VCaP (cell line): Measurements from ENCODE around the gene GSTCD.
"Not testable (repeated sequence)": the region's sequence is repeated elsewhere in the genome, so short reads cannot be mapped to it uniquely, and the experiment has no call there.

Source experiments
- H3K27ac ChIP-seq: fragments of 450-650 bp; 2 replicates; pipeline ENCODE4 v1.5.1; 2017
- TF ChIP-seq, protein P1 (sequence below): fragments of 450-650 bp; conservative IDR thresholded peaks from 2 replicates; pipeline ENCODE4 v1.5.1; 2017; ENCODE audit warnings: mild to moderate bottlenecking, moderate library complexity

The GSTCD gene

DNA sequence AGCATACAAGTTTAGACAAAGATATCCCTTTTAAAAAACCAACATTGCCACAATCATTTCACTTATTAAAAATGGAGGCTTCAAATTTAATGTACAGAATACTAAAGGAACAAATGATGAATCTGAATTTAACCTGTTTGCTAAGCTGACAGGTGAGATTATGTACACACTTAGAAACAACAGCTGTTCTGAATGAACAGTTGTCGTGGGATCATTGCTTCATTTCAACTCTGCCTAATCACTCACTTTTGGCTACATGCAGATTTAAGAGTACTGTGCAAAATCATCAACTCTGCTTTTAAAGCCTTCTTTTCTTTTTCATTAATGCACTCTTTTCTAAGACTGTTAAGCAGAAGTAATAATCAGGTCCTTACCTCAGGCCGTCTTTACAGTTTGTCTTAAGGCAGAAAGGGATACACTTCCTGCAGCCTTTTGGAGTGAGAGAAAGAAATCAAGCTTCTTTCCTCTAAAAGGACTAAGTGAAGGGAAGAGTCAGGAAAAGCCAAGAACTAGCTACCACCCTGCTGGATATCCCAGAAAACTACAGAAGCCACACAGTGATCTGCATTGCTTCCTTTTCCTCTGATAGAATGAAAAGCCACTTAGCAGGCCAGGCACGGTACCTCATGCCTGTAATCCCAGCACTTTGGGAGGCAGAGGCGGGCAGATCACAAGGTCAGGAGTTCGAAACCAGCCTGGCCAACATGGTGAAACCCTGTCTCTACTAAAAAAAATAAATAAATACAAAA lies 132.0 kb downstream of the GSTCD start:
- TF ChIP-seq, protein P1, sequence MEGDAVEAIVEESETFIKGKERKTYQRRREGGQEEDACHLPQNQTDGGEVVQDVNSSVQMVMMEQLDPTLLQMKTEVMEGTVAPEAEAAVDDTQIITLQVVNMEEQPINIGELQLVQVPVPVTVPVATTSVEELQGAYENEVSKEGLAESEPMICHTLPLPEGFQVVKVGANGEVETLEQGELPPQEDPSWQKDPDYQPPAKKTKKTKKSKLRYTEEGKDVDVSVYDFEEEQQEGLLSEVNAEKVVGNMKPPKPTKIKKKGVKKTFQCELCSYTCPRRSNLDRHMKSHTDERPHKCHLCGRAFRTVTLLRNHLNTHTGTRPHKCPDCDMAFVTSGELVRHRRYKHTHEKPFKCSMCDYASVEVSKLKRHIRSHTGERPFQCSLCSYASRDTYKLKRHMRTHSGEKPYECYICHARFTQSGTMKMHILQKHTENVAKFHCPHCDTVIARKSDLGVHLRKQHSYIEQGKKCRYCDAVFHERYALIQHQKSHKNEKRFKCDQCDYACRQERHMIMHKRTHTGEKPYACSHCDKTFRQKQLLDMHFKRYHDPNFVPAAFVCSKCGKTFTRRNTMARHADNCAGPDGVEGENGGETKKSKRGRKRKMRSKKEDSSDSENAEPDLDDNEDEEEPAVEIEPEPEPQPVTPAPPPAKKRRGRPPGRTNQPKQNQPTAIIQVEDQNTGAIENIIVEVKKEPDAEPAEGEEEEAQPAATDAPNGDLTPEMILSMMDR = no peak
- H3K27ac ChIP-seq = no peak overlapping the region

DNA sequence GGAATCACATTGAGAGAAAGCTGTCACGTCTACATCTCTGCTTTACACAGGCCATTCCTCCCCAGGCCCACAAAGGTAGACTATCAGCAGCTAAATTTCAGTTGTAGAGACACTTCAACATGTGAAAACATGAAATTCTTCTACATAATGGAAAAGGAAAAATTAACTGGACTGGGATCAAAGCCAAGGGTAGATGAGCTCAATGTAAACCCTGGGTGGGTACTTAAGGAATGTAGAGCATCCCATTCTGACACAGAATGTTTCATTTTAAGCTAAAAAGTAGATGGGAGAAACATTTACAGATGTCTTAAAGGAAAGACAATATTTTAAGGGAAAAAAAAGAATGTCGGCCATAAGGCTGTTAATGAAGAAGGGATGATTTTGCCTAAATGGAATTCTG lies 135.4 kb downstream of the GSTCD start:
- TF ChIP-seq, protein P1 = no peak
- H3K27ac ChIP-seq = peak overlapping the region; percentile 52

DNA sequence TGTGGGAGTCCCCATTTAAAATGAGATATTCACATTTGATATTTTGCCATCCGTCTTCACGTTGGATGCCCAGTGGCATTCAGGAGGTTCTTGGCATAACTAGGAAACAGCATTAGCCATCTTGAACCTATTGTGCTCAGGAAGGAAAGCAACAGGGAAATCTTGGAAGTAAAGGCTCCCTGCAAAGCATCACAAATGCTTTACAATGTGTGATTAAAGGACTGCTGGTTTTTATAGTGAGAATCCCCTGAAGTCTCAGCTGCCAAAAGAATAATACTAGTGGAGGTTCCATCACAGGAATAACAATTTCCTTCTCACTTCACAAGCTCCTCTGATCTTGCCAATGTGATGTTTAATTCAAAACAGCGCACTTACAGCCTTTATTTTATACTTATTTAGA lies 137.0 kb downstream of the GSTCD start:
- peak overlapping the region; percentile 52 for H3K27ac ChIP-seq
- TF ChIP-seq, protein P1 = no peak

DNA sequence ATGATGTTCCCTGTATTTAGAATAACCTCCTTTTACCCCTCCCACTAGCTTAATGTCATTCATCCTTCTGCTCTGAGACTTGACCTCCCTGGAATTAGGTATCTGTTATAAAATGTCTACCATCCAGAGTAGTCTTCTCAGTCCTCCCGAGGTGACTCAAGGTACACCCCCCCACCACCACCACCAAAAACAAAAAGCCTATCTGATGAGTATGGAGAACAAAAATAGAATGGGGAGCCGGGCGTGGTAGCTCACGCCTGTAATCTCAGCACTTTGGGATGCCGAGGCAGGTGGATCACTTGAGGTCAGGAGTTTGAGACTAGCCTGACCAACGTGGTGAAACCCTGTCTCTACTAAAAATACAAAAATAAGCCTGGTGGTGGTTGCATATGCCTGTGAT lies 139.8 kb downstream of the GSTCD start:
- H3K27ac ChIP-seq = not testable (repeated sequence)

DNA sequence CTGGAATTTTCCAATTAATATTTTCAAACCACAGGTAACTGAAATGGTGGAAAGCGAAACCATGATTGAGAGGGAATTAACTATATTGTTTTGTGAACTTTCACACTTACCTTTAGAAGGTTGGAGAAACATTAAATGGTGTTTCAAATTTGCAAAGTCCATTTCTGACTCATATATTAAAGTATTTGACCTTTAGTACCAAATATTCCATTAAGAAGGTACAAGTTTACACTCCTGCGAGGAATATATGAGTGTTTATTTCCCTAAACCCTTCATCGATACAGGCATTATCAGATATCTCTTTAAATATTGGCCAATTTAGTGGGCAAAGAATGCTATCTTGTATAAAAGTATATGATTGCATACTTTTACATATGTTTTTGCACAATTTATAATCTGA lies 142.6 kb downstream of the GSTCD start:
- TF ChIP-seq, protein P1 = no peak
- H3K27ac ChIP-seq = no peak overlapping the region

DNA sequence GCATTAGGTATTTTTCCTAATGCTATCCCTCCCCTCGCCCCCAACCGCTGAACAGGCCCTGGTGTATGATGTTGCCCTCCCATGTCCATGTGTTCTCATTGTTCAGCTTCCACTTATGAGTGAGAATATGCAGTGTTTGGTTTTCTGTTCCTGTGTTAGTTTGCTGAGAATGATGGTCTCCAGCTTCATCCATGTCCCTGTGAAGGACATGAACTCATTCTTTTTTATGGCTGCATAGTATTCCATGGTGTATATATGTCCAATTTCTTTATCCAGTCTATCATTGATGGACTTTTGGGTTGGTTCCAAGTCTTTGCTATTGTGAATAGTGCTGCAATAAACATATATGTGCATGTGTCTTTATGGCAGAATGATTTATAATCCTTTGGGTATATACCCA lies 143.6 kb downstream of the GSTCD start:
- not testable (repeated sequence) for H3K27ac ChIP-seq

DNA sequence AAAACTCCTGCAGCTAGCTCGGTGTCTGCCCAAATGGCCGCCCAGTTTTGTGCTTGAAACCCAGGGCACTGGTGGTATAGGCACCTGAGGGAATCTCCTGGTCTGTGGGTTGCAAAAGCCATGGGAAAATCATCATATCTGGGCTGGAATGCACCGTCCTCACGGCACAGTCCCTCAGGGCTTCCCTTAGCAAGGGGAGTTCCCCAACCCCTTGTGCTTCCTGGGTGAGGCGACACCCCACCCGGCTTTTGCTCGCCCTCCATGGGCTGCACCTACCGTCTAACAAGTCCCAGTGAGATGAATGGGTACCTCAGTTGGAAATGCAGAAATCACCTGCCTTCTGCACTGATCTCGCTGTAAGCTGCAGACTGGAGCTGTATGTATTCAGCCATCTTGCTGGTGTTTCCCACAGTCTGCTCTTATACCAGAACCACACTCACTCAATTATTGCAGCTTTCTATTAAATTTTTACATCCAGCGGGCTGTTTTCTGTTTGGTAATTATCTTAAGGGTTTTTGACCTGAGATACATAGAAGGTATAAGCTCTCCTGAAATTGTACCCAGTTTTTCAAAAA lies 150.0 kb downstream of the GSTCD start:
- H3K27ac ChIP-seq = no peak overlapping the region
- TF ChIP-seq, protein P1 = no peak

DNA sequence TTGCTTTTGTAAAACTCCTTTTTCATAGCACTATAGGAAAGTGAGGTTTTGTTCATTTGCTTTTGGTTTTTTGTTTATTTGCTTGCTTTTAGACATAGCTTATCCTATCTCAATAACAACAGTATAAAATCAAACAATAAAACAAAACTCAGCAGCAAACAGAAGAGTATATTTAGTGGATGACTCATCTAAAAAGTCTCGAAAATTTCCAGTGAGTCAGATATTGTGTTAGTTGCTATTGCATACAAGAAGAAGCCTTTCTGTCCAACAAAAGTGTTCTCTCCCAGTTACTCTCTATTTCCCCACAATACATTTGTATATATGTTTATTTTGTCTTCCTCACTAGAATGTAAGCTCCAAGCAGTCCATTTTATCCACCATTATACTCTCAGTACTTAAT lies 150.6 kb downstream of the GSTCD start:
- TF ChIP-seq, protein P1 = no peak
- H3K27ac ChIP-seq = no peak overlapping the region
